ENCODE measurements around the gene TMEM45A. TPM values are rescaled to one million over a fixed set of nuclear protein-coding genes. Genes with fewer than 3 reads are reported as not detected.

Gene TMEM45A
- polyA plus RNA-seq, 1 donor from 2014 or later: 2.4 TPM

GRCh38 chr3:100613721-100614390 is 121.4 kb downstream of the TMEM45A start:
- no peaks in the 10 kb centered on the region for H3K9me3 ChIP-seq (ENCODE audit: low read length)
- no peaks in the 10 kb centered on the region for H3F3A ChIP-seq (ENCODE audit: insufficient read depth, low read length, poor library complexity, severe bottlenecking)
- H3K27ac ChIP-seq (ENCODE audit: low read length): no peak overlapping the region
- no peaks in the 10 kb centered on the region for H3K27me3 ChIP-seq (ENCODE audit: insufficient read depth, low read depth, low read length)
- no peak overlapping the region for H3K4me3 ChIP-seq (ENCODE audit: low read length)
- no peak overlapping the region for H3K9ac ChIP-seq (ENCODE audit: low read length)
- H2AFZ ChIP-seq (ENCODE audit: low read depth, low read length): no peak overlapping the region
- H3K79me2 ChIP-seq (replicated peaks; ENCODE audit: insufficient read depth, low read length): no peaks in the 10 kb centered on the region
- H3K4me2 ChIP-seq (ENCODE audit: low read length): no peak overlapping the region
- TF ChIP-seq TAF1 (IDR thresholded peaks at IDR 0.05; ENCODE audit: low read depth): no peak
- TF ChIP-seq REST (IDR thresholded peaks at IDR 0.05; ENCODE audit: borderline replicate concordance): no peak
- no peak for TF ChIP-seq CTCF (IDR thresholded peaks at IDR 0.05; ENCODE audit: poor library complexity, severe bottlenecking)
- no peak for TF ChIP-seq RAD21 (conservative IDR thresholded peaks at IDR 0.05)
- TF ChIP-seq MXI1 (conservative IDR thresholded peaks at IDR 0.05; ENCODE audit: poor library complexity, severe bottlenecking): no peak
- TF ChIP-seq POLR2AphosphoS5 (IDR thresholded peaks at IDR 0.05): no peak
- no peak for TF ChIP-seq SMC3 (conservative IDR thresholded peaks at IDR 0.05; ENCODE audit: poor library complexity)
- no peak for TF ChIP-seq EZH2 (IDR thresholded peaks at IDR 0.05; ENCODE audit: borderline replicate concordance, insufficient read depth, low read length, poor library complexity, severe bottlenecking)
- TF ChIP-seq EP300 (conservative IDR thresholded peaks at IDR 0.05; ENCODE audit: poor library complexity, severe bottlenecking): no peak
- H4K20me1 ChIP-seq (ENCODE audit: insufficient read depth): no peaks in the 10 kb centered on the region
- no peaks in the 10 kb centered on the region for H3K9me2 ChIP-seq (ENCODE audit: insufficient read depth, low read length)
- no peaks in the 10 kb centered on the region for H3K36me3 ChIP-seq (ENCODE audit: insufficient read depth, low read length)

- TF ChIP-seq EP300 (conservative IDR thresholded peaks at IDR 0.05; ENCODE audit: poor library complexity, severe bottlenecking) (no peak), RAD21 (conservative IDR thresholded peaks at IDR 0.05) (no peak)
- H3K9me3 ChIP-seq (ENCODE audit: low read length): no peaks in the 10 kb centered on the region
- no peaks in the 10 kb centered on the region for H3K9me2 ChIP-seq (ENCODE audit: insufficient read depth, low read length)
- no peak overlapping the region for H3K4me3 ChIP-seq (ENCODE audit: low read length)
- H3K27me3 ChIP-seq (ENCODE audit: insufficient read depth, low read depth, low read length): no peaks in the 10 kb centered on the region
- no peaks in the 10 kb centered on the region for H4K20me1 ChIP-seq (ENCODE audit: insufficient read depth)
- H3F3A ChIP-seq (ENCODE audit: insufficient read depth, low read length, poor library complexity, severe bottlenecking): no peaks in the 10 kb centered on the region
- H3K27ac ChIP-seq (ENCODE audit: low read length): no peak overlapping the region
- no peaks in the 10 kb centered on the region for H3K79me2 ChIP-seq (replicated peaks; ENCODE audit: insufficient read depth, low read length)
- H3K4me2 ChIP-seq (ENCODE audit: low read length): no peak overlapping the region
- H2AFZ ChIP-seq (ENCODE audit: low read depth, low read length): no peak overlapping the region
- H3K9ac ChIP-seq (ENCODE audit: low read length): no peak overlapping the region
- H3K36me3 ChIP-seq (ENCODE audit: insufficient read depth, low read length): no peaks in the 10 kb centered on the region
These were observed 122.5 kb downstream of the TMEM45A start for GRCh38 chr3:100614941-100615340.

Data from neural cell (in vitro differentiated cells).